Activated CD4-positive, alpha-beta T cell treated with anti-CD3 and anti-CD28 coated beads for 36 hours (primary cell): ENCODE results near the gene GH2. TPM values are rescaled to one million over a fixed set of nuclear protein-coding genes. Genes with fewer than 3 reads are reported as not detected.

Experiments
- ATAC-seq: fragments of 200-7000 bp; cut with Tn5 transposase; one replicate; pipeline ENCODE4 v1.10.0; 2021; ENCODE audit warnings: mild to moderate bottlenecking, moderate library complexity
- CTCF ChIA-PET: fragments of 350-600 bp; sonication (Branson Sonifier 250); formaldehyde crosslinking; loops from one replicate; lab custom pipeline; 2021; ENCODE audit warnings: antibody characterized with exemption; lab: Charles Lee
- POLR2A ChIA-PET: fragments of 350-600 bp; sonication (Branson Sonifier 250); formaldehyde crosslinking; loops from one replicate; lab custom pipeline; 2021; ENCODE audit warnings: antibody characterized with exemption, inconsistent platforms; lab: Charles Lee
- DNase-seq: peaks from one replicate; pipeline ENCODE4 v3.0.0-alpha.2; 2020
- H3K27ac Mint-ChIP-seq: one replicate; pipeline ENCODE4 v1.8.0; 2021; ENCODE audit warnings: mixed read lengths
- H3K27me3 Mint-ChIP-seq: one replicate; pipeline ENCODE4 v1.8.0; 2021; ENCODE audit warnings: mixed read lengths
- H3K36me3 Mint-ChIP-seq: one replicate; pipeline ENCODE4 v1.8.0; 2021; ENCODE audit warnings: low read depth, mixed read lengths
- H3K4me1 Mint-ChIP-seq: one replicate; pipeline ENCODE4 v1.8.0; 2021; ENCODE audit warnings: mixed read lengths
- H3K4me3 Mint-ChIP-seq: one replicate; pipeline ENCODE4 v1.8.0; 2021; ENCODE audit warnings: mild to moderate bottlenecking, moderate library complexity, mixed read lengths
- H3K9me3 Mint-ChIP-seq: one replicate; pipeline ENCODE4 v1.8.0; 2021; ENCODE audit warnings: low read depth, mixed read lengths
- intact Hi-C, 2 experiments: fragments of 100-400 bp; cut with DNase I in 1 of 2; cut with micrococcal nuclease in 1 of 2; formaldehyde crosslinking; loops; one replicate each; pipeline versions ENCODE4 v1.14.2 to v1.15.1; 2022 to 2024; cut with DNase I, micrococcal nuclease
- total RNA-seq, 2 experiments: library from RNA; stranded (reverse); gene quantifications; one replicate each; pipeline ENCODE4 v1.2.3, GENCODE V29; 2021

The GH2 gene
- total RNA-seq, 2 experiments from 2014 or later = not detected

GRCh38 chr17:63832455-63832854, 49.3 kb downstream of the GH2 start:
- ATAC-seq (no peak), DNase-seq (no peak)
- ChIA-PET POLR2A (interaction anchor here (1.3 to 1.9 kb wide), 3 partner anchors 8 to 59 kb away, joined by 4 to 6 read pairs (median 5); partner anchors contain the start of gene CCDC47), CTCF (interaction anchor here (0.7 to 1.7 kb wide), 4 partner anchors 10 to 407 kb away, joined by 3 read pairs; partner anchors contain the start of gene STRADA)
- peaks cover 48% of the 10 kb centered on the region for H3K4me1 Mint-ChIP-seq
- intact Hi-C loops = loop anchor here in 1 of 2 experiments (10.0 kb wide), 1 partner anchor 278 kb away; the partner anchor contains the start of gene DCAF7
- H3K27me3 Mint-ChIP-seq = no peaks in the 10 kb centered on the region
- H3K9me3 Mint-ChIP-seq = no peaks in the 10 kb centered on the region
- H3K4me3 Mint-ChIP-seq = no peak overlapping the region
- peak overlapping the region; percentile 0 for H3K27ac Mint-ChIP-seq
- H3K36me3 Mint-ChIP-seq = peaks cover 77% of the 10 kb centered on the region

GRCh38 chr17:63832014-63832413, 49.7 kb downstream of the GH2 start:
- H3K4me1 Mint-ChIP-seq = peaks cover 48% of the 10 kb centered on the region
- peak overlapping the region; percentile 67 for H3K27ac Mint-ChIP-seq
- DNase-seq = no peak
- no peaks in the 10 kb centered on the region for H3K9me3 Mint-ChIP-seq
- ChIA-PET CTCF (interaction anchor here (0.6 to 1.7 kb wide), 4 partner anchors 10 to 407 kb away, joined by 3 to 5 read pairs (median 3); partner anchors contain the start of genes CCDC47 and DDX42), POLR2A (interaction anchor here (0.6 to 1.9 kb wide), 4 partner anchors 8 to 70 kb away, joined by 3 to 6 read pairs (median 4); no protein-coding TSS in a partner anchor)
- no peaks in the 10 kb centered on the region for H3K27me3 Mint-ChIP-seq
- intact Hi-C loops = loop anchor here in 1 of 2 experiments (10.0 kb wide), 1 partner anchor 277 kb away; the partner anchor contains the start of gene DCAF7
- no peak for ATAC-seq
- H3K36me3 Mint-ChIP-seq = peaks cover 75% of the 10 kb centered on the region
- no peak overlapping the region for H3K4me3 Mint-ChIP-seq

GRCh38 chr17:63831505-63831904, 50.2 kb downstream of the GH2 start:
- CTCF ChIA-PET = interaction anchor here (0.6 to 1.6 kb wide), 2 partner anchors 10 to 58 kb away, joined by 3 to 5 read pairs; partner anchors contain the start of genes CCDC47 and DDX42
- Mint-ChIP-seq H3K36me3 (peaks cover 75% of the 10 kb centered on the region), H3K4me1 (peaks cover 48% of the 10 kb centered on the region), H3K4me3 (no peak overlapping the region), H3K27me3 (no peaks in the 10 kb centered on the region), H3K27ac (peak overlapping the region; percentile 67), H3K9me3 (no peaks in the 10 kb centered on the region)
- no peak for ATAC-seq
- intact Hi-C loops = loop anchor here in 1 of 2 experiments (10.0 kb wide), 1 partner anchor 277 kb away; the partner anchor contains the start of gene DCAF7
- POLR2A ChIA-PET = interaction anchor here (0.6 to 1.9 kb wide), 5 partner anchors 9 to 83 kb away, joined by 3 to 6 read pairs (median 4); no protein-coding TSS in a partner anchor
- DNase-seq = no peak

GRCh38 chr17:63830904-63831491, 50.7 kb downstream of the GH2 start:
- ChIA-PET POLR2A (interaction anchor here (0.6 to 1.9 kb wide), 5 partner anchors 9 to 82 kb away, joined by 3 to 6 read pairs (median 4); no protein-coding TSS in a partner anchor), CTCF (interaction anchor here (0.6 to 1.6 kb wide), 2 partner anchors 57 to 133 kb away, joined by 3 to 5 read pairs; partner anchors contain the start of genes CCDC47 and DDX42)
- intact Hi-C loops = loop anchor here in 1 of 2 experiments (10.0 kb wide), 1 partner anchor 276 kb away; the partner anchor contains the start of gene DCAF7
- DNase-seq (no peak), ATAC-seq (no peak)
- Mint-ChIP-seq H3K27me3 (no peaks in the 10 kb centered on the region), H3K4me3 (no peak overlapping the region), H3K9me3 (no peaks in the 10 kb centered on the region), H3K4me1 (peaks cover 53% of the 10 kb centered on the region), H3K27ac (peak overlapping the region; percentile 67), H3K36me3 (peaks cover 77% of the 10 kb centered on the region)

GRCh38 chr17:63830278-63830677, 51.5 kb downstream of the GH2 start:
- Mint-ChIP-seq H3K9me3 (no peaks in the 10 kb centered on the region), H3K4me3 (no peak overlapping the region), H3K27ac (peak overlapping the region; percentile 67), H3K4me1 (peaks cover 59% of the 10 kb centered on the region), H3K36me3 (peaks cover 78% of the 10 kb centered on the region), H3K27me3 (no peaks in the 10 kb centered on the region)
- CTCF ChIA-PET = interaction anchor here (0.6 to 1.6 kb wide), 4 partner anchors 32 to 132 kb away, joined by 3 to 5 read pairs (median 4); partner anchors contain the start of genes CCDC47 and DDX42
- POLR2A ChIA-PET = interaction anchor here (0.7 to 1.9 kb wide), 2 partner anchors 10 to 14 kb away, joined by 4 to 6 read pairs; no protein-coding TSS in a partner anchor
- intact Hi-C loops = loop anchor here in 1 of 2 experiments (10.0 kb wide), 1 partner anchor 275 kb away; the partner anchor contains the start of gene DCAF7
- DNase-seq = no peak
- no peak for ATAC-seq

Other genes with a start within 250 kb of the GH2 start
- 100 to 1,000 TPM; 119 to 127 TPM for gene LIMD2, start 181.8 kb downstream of the GH2 start, total RNA-seq
- 10 to 100 TPM; 51.0 to 53.6 TPM for gene STRADA, start 140.1 kb downstream of the GH2 start, total RNA-seq
- gene CCDC47, start 108.3 kb downstream of the GH2 start, total RNA-seq = 10 to 100 TPM; 76.9 to 82.3 TPM
- gene DDX42, start 107.8 kb downstream of the GH2 start, total RNA-seq = 100 to 1,000 TPM; 109 to 173 TPM
- 100 to 1,000 TPM in 1 of 2 experiments, 10 to 100 TPM in 1; 98.2 to 160 TPM for gene PSMC5, start 54.5 kb downstream of the GH2 start, total RNA-seq
- gene FTSJ3, start 54.3 kb downstream of the GH2 start, total RNA-seq = 10 to 100 TPM; 52.1 to 61.2 TPM
- 100 to 1,000 TPM in 1 of 2 experiments, 10 to 100 TPM in 1; 100.0 to 101 TPM for gene SMARCD2, start 39.3 kb downstream of the GH2 start, total RNA-seq
- gene CSH2, start 8.3 kb downstream of the GH2 start, total RNA-seq = not detected
- gene CSH1, start 14.6 kb upstream of the GH2 start, total RNA-seq = not detected
- not detected for gene CSHL1, start 29.3 kb upstream of the GH2 start, total RNA-seq
- under 1 TPM in 1 of 2 experiments, not detected in 1; 0.28 TPM for gene GH1, start 36.9 kb upstream of the GH2 start, total RNA-seq
- gene CD79B, start 50.4 kb upstream of the GH2 start, total RNA-seq = 10 to 100 TPM; 19.8 to 28.0 TPM
- under 1 TPM; 0.21 to 0.50 TPM for gene SCN4A, start 91.0 kb upstream of the GH2 start, total RNA-seq
- 1 to 10 TPM; 1.0 to 1.5 TPM for gene PRR29, start 116.4 kb upstream of the GH2 start, total RNA-seq
- 10 to 100 TPM; 46.6 to 49.0 TPM for gene ICAM2, start 138.7 kb upstream of the GH2 start, total RNA-seq
- 10 to 100 TPM; 23.7 to 26.8 TPM for gene ERN1, start 248.2 kb upstream of the GH2 start, total RNA-seq